ENCODE results near the gene COL17A1.

The COL17A1 gene

GRCh38 chr10:104025524-104025923 lies 60.2 kb downstream of the COL17A1 start:
- no peaks in the 10 kb centered on the region for H3K4me1 Mint-ChIP-seq
- no peaks in the 10 kb centered on the region for H3K27me3 Mint-ChIP-seq
- H3K4me3 Mint-ChIP-seq: no peak overlapping the region
- H3K36me3 Mint-ChIP-seq: peaks cover 38% of the 10 kb centered on the region
- no peak for DNase-seq (ENCODE audit: low spot score in 2 of 2)
- H3K27ac Mint-ChIP-seq: no peak overlapping the region
- no peaks in the 10 kb centered on the region for H3K9me3 Mint-ChIP-seq
- ATAC-seq (ENCODE audit: low read depth): no peak

- no peak for ATAC-seq (ENCODE audit: low read depth)
- Mint-ChIP-seq H3K27ac (no peak overlapping the region), H3K36me3 (peaks cover 39% of the 10 kb centered on the region)
Measured at GRCh38 chr10:104022026-104022425, 63.7 kb downstream of the COL17A1 start.

GRCh38 chr10:104021246-104021645 lies 64.4 kb downstream of the COL17A1 start:
- Mint-ChIP-seq H3K27ac (no peak overlapping the region), H3K36me3 (peaks cover 39% of the 10 kb centered on the region), H3K4me1 (no peaks in the 10 kb centered on the region), H3K27me3 (no peaks in the 10 kb centered on the region), H3K9me3 (no peaks in the 10 kb centered on the region), H3K4me3 (no peak overlapping the region)
- DNase-seq (ENCODE audit: low spot score in 2 of 2) (no peak), ATAC-seq (ENCODE audit: low read depth) (no peak)

More at GRCh38 chr10:104022026-104022425, 63.7 kb downstream of the COL17A1 start:
- Mint-ChIP-seq H3K9me3 (no peaks in the 10 kb centered on the region), H3K27me3 (no peaks in the 10 kb centered on the region), H3K4me1 (no peaks in the 10 kb centered on the region), H3K4me3 (no peak overlapping the region)
- DNase-seq (ENCODE audit: low spot score in 2 of 2): no peak

- Mint-ChIP-seq H3K4me1 (no peaks in the 10 kb centered on the region), H3K27ac (no peak overlapping the region), H3K27me3 (no peaks in the 10 kb centered on the region), H3K4me3 (no peak overlapping the region), H3K9me3 (no peaks in the 10 kb centered on the region), H3K36me3 (peaks cover 37% of the 10 kb centered on the region)
- ATAC-seq (ENCODE audit: low read depth) (no peak), DNase-seq (ENCODE audit: low spot score in 2 of 2) (no peak)
Measured at GRCh38 chr10:104020020-104020419, 65.7 kb downstream of the COL17A1 start.

GRCh38 chr10:104018471-104018870 lies 67.2 kb downstream of the COL17A1 start:
- no peak overlapping the region for H3K4me3 Mint-ChIP-seq
- H3K27ac Mint-ChIP-seq: no peak overlapping the region
- no peaks in the 10 kb centered on the region for H3K9me3 Mint-ChIP-seq
- no peaks in the 10 kb centered on the region for H3K4me1 Mint-ChIP-seq
- ATAC-seq (ENCODE audit: low read depth): no peak
- H3K36me3 Mint-ChIP-seq: peaks cover 23% of the 10 kb centered on the region
- no peaks in the 10 kb centered on the region for H3K27me3 Mint-ChIP-seq
- no peak for DNase-seq (ENCODE audit: low spot score in 2 of 2)

- no peak overlapping the region for H3K4me3 Mint-ChIP-seq
- H3K4me1 Mint-ChIP-seq: no peaks in the 10 kb centered on the region
- H3K36me3 Mint-ChIP-seq: peaks cover 11% of the 10 kb centered on the region
- H3K27me3 Mint-ChIP-seq: no peaks in the 10 kb centered on the region
- ATAC-seq (ENCODE audit: low read depth) (no peak), DNase-seq (ENCODE audit: low spot score in 2 of 2) (no peak)
- peak overlapping the region; percentile 31 for H3K27ac Mint-ChIP-seq
- H3K9me3 Mint-ChIP-seq: no peaks in the 10 kb centered on the region
Measured at GRCh38 chr10:104016661-104017060, 69.0 kb downstream of the COL17A1 start.

- H3K36me3 Mint-ChIP-seq: peaks cover 9% of the 10 kb centered on the region
- no peak overlapping the region for H3K4me3 Mint-ChIP-seq
- no peak overlapping the region for H3K27ac Mint-ChIP-seq
Measured at GRCh38 chr10:104014176-104014575, 71.5 kb downstream of the COL17A1 start.

GRCh38 chr10:104013489-104013888 lies 72.2 kb downstream of the COL17A1 start:
- no peak for DNase-seq (ENCODE audit: low spot score in 2 of 2)

More at GRCh38 chr10:104014176-104014575, 71.5 kb downstream of the COL17A1 start:
- Mint-ChIP-seq H3K9me3 (no peaks in the 10 kb centered on the region), H3K27me3 (no peaks in the 10 kb centered on the region), H3K4me1 (no peaks in the 10 kb centered on the region)
- DNase-seq (ENCODE audit: low spot score in 2 of 2) (no peak), ATAC-seq (ENCODE audit: low read depth) (no peak)

GRCh38 chr10:104011904-104012303 lies 73.8 kb downstream of the COL17A1 start:
- Mint-ChIP-seq H3K36me3 (peaks cover 9% of the 10 kb centered on the region), H3K4me1 (no peaks in the 10 kb centered on the region), H3K27me3 (no peaks in the 10 kb centered on the region), H3K9me3 (no peaks in the 10 kb centered on the region), H3K27ac (no peak overlapping the region), H3K4me3 (no peak overlapping the region)
- ATAC-seq (ENCODE audit: low read depth): no peak
- no peak for DNase-seq (ENCODE audit: low spot score in 2 of 2)

More at GRCh38 chr10:104013489-104013888, 72.2 kb downstream of the COL17A1 start:
- Mint-ChIP-seq H3K9me3 (no peaks in the 10 kb centered on the region), H3K36me3 (peaks cover 8% of the 10 kb centered on the region), H3K27ac (no peak overlapping the region), H3K4me3 (no peak overlapping the region), H3K4me1 (no peaks in the 10 kb centered on the region), H3K27me3 (no peaks in the 10 kb centered on the region)
- ATAC-seq (ENCODE audit: low read depth): no peak

- Mint-ChIP-seq H3K4me1 (no peaks in the 10 kb centered on the region), H3K27me3 (no peaks in the 10 kb centered on the region), H3K36me3 (peaks cover 25% of the 10 kb centered on the region), H3K9me3 (no peaks in the 10 kb centered on the region), H3K27ac (no peak overlapping the region), H3K4me3 (no peak overlapping the region)
- DNase-seq (ENCODE audit: low spot score in 2 of 2) (no peak), ATAC-seq (ENCODE audit: low read depth) (no peak)
Measured at GRCh38 chr10:104005172-104005863, 80.4 kb downstream of the COL17A1 start.

- no peak for DNase-seq (ENCODE audit: low spot score in 2 of 2)
- no peaks in the 10 kb centered on the region for H3K27me3 Mint-ChIP-seq
- H3K9me3 Mint-ChIP-seq: no peaks in the 10 kb centered on the region
- H3K4me3 Mint-ChIP-seq: no peak overlapping the region
- H3K27ac Mint-ChIP-seq: peak overlapping the region; percentile 4
- ATAC-seq (ENCODE audit: low read depth): no peak
- no peaks in the 10 kb centered on the region for H3K4me1 Mint-ChIP-seq
- peaks cover 20% of the 10 kb centered on the region for H3K36me3 Mint-ChIP-seq
Measured at GRCh38 chr10:104002911-104003310, 82.8 kb downstream of the COL17A1 start.

- Mint-ChIP-seq H3K27ac (no peak overlapping the region), H3K9me3 (no peaks in the 10 kb centered on the region), H3K27me3 (no peaks in the 10 kb centered on the region), H3K4me1 (no peaks in the 10 kb centered on the region), H3K36me3 (peaks cover 32% of the 10 kb centered on the region), H3K4me3 (no peak overlapping the region)
- no peak for ATAC-seq (ENCODE audit: low read depth)
- DNase-seq (ENCODE audit: low spot score in 2 of 2): no peak
Measured at GRCh38 chr10:103998805-103999204, 86.9 kb downstream of the COL17A1 start.

GRCh38 chr10:103995134-103995533 lies 90.5 kb downstream of the COL17A1 start:
- Mint-ChIP-seq H3K36me3 (peaks cover 22% of the 10 kb centered on the region), H3K4me1 (peaks cover under 1% of the 10 kb centered on the region), H3K27ac (no peak overlapping the region), H3K27me3 (no peaks in the 10 kb centered on the region), H3K9me3 (no peaks in the 10 kb centered on the region), H3K4me3 (no peak overlapping the region)
- ATAC-seq (ENCODE audit: low read depth) (no peak), DNase-seq (ENCODE audit: low spot score in 2 of 2) (no peak)

GRCh38 chr10:103991393-103992128 lies 94.1 kb downstream of the COL17A1 start:
- ATAC-seq (ENCODE audit: low read depth) (no peak), DNase-seq (ENCODE audit: low spot score in 2 of 2) (no peak)
- Mint-ChIP-seq H3K27ac (no peak overlapping the region), H3K4me3 (no peak overlapping the region), H3K27me3 (no peaks in the 10 kb centered on the region), H3K4me1 (peaks cover 4% of the 10 kb centered on the region), H3K9me3 (no peaks in the 10 kb centered on the region), H3K36me3 (peaks cover 15% of the 10 kb centered on the region)

All from memory B cell (primary cell).